Right hindlimb (tissue), 1 donor: Measurements from ENCODE around the gene WDHD1.
A peak's percentile ranks its signal among the peaks of the same experiment; 100 is the strongest.
"Not testable (repeated sequence)": the region's sequence is repeated elsewhere in the genome, so short reads cannot be mapped to it uniquely, and the experiment has no call there.

Experiments used
- DNase-seq: peaks from one replicate; pipeline ENCODE4 v3.0.0-alpha.2; 2018

Gene WDHD1

GRCh38 chr14:54902521-54903420 lies 124.1 kb downstream of the WDHD1 start, which contains the start of gene GCH1:
TSS of gene GCH1 (minus strand) at chr14:54902826. CDS start at chr14:54902663, 163 bp downstream.
- peak; percentile 72 for DNase-seq

DNA sequence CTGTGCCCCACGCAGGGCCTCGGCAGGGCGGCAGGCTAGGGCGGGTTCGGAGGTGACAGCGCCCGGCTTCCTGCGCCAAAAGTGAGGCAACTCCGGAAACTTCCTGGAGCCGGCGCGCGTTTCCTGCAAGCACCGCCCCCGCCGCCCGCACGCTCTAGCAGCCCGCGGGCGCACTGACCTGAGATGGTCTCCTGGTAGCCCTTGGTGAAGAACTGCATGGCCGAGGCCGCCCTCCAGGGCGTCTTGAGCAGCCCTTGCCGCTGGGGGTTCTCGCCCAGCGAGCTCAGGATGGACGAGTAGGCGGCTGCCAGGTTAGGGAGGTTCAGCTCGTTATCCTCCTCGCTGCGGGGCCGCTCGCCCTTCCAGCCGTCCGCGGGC lies 124.8 kb downstream of the WDHD1 start:
- DNase-seq, result peak; percentile 67

GRCh38 chr14:54901380-54902142 lies 125.3 kb downstream of the WDHD1 start:
- DNase-seq, result peak; percentile 26

- DNase-seq, result no peak
Measured at GRCh38 chr14:54899573-54899972, 127.3 kb downstream of the WDHD1 start.

GRCh38 chr14:54897809-54898555 lies 128.9 kb downstream of the WDHD1 start:
- not testable (repeated sequence) for DNase-seq

DNA sequence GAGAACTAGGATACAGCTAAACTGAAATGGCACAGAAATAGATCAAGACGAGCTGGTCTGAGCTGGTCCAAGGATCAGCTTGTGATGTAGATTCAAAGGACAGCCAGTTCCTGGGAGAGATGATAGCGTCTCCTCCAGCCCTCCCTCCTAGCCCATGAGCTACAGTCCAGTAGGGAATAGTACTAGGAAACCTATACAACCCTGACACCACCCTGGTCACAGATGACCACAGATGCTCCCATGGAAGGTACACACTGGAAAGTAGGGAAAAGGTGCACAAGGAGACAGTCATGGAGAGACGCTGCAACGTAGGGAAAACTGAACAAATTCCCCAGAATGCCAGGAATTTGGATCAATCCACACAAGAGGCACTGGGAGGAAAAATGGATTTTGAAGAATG lies 131.2 kb downstream of the WDHD1 start:
- DNase-seq, result no peak

DNA sequence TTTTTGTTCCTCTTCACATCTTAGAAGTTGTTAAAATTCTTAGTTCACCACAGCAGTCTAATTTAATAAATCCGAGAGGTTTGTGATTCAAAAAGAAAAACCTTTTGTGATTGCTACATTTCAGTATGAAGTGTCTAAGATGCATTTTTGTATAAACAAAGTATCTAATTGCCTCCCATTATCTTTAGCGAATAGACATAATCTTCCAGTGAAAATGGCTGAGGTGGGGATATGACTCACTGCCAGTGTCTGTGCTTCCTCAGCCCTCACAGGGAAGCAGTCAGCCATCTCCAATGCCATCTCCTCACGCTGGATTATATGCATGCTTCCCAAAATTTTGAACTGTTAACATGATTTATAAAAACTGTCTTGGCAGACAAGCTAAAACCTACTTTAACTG lies 131.9 kb downstream of the WDHD1 start:
- no peak for DNase-seq

GRCh38 chr14:54893151-54893760 lies 133.6 kb downstream of the WDHD1 start:
- DNase-seq, result no peak

DNA sequence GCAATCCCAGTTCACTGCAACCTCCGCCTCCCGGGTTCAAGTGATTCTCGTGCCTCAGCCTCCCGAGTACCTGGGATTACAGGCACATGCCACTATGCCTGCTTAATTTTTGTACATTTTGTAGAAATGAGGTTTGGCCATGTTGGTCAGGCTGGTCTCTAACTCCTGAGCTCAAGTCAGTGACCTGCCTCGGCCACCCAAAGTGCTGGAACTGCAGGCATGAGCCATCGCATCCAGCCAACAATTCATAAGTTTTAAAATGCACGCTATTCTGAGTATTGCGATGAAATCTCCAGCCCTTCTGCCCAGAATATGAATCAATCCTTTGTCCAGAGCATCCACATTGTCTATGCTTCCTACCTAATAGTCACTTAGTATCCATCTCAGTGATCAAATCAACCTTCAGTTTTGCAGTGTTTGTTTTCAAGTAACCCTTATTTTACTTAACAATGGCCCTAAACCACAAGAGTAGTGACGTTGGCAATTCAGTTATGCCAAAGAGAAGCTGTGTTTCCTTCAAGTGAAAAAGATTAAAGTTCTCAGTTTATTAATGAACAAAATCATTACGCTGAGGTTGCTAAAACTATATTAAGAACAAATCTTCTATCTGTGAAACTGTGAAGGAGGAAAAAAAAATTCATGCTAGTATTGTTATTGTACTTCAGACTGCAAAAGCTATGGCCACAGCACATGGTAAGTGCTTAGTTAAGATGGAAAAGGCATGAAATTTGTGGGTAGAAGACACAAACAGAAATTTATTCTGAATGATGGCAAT lies 135.2 kb downstream of the WDHD1 start:
- DNase-seq, result no peak

- DNase-seq, result no peak
Measured at GRCh38 chr14:54890788-54891187, 136.1 kb downstream of the WDHD1 start.

- no peak for DNase-seq
Measured at GRCh38 chr14:54889919-54890318, 137.0 kb downstream of the WDHD1 start.
